ENCODE data around the gene RCOR1.

RCOR1 gene

DNA sequence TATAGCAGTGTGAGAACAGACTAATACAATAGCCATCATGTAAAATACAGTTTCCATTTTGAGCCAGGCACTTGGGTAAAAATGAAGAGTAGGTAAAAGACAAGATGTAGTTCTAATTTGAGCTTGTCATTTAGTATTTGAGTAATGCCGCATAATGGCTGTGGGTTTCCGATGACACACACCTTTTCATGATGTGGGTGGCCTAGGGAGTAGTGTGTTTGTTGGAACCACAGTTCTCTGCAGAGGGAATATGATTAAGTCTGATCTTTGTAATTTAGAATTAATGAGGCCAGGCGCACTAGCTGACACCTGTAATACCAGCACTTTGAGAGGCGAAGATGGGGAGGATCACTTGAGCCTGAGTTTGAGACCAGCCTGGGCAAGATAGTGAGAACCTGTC, 61.8 kb downstream of the RCOR1 start:
- H3K4me3 ChIP-seq (ENCODE audit: low read length) = no peak overlapping the region
- DNase-seq (ENCODE audit: low read depth) = no peak
- TF ChIP-seq, protein P1, sequence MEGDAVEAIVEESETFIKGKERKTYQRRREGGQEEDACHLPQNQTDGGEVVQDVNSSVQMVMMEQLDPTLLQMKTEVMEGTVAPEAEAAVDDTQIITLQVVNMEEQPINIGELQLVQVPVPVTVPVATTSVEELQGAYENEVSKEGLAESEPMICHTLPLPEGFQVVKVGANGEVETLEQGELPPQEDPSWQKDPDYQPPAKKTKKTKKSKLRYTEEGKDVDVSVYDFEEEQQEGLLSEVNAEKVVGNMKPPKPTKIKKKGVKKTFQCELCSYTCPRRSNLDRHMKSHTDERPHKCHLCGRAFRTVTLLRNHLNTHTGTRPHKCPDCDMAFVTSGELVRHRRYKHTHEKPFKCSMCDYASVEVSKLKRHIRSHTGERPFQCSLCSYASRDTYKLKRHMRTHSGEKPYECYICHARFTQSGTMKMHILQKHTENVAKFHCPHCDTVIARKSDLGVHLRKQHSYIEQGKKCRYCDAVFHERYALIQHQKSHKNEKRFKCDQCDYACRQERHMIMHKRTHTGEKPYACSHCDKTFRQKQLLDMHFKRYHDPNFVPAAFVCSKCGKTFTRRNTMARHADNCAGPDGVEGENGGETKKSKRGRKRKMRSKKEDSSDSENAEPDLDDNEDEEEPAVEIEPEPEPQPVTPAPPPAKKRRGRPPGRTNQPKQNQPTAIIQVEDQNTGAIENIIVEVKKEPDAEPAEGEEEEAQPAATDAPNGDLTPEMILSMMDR (conservative IDR thresholded peaks at IDR 0.05; ENCODE audit: low read length) = no peak

DNA sequence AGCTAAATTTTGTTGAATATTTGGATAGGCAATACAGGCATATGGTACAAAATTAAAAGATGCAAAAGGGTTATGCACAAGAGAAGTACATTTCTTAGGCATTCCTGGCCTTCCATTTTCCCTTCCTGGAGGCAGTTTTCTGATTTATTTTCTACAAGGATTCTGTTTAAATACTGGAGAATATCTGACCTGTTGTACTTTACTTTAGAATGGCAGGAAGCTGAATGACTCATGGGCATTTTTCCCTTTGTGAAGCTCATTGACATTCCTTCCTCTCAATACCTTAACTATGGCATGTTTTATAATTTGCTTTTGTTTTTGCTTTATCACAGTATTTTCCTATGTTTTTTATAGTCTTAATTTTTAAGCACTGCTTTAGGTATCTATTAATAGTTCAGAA, 62.7 kb downstream of the RCOR1 start:
- H3K4me3 ChIP-seq (ENCODE audit: low read length) = no peak overlapping the region
- TF ChIP-seq, protein P1 (conservative IDR thresholded peaks at IDR 0.05; ENCODE audit: low read length) = no peak
- DNase-seq (ENCODE audit: low read depth) = peak; percentile 41

DNA sequence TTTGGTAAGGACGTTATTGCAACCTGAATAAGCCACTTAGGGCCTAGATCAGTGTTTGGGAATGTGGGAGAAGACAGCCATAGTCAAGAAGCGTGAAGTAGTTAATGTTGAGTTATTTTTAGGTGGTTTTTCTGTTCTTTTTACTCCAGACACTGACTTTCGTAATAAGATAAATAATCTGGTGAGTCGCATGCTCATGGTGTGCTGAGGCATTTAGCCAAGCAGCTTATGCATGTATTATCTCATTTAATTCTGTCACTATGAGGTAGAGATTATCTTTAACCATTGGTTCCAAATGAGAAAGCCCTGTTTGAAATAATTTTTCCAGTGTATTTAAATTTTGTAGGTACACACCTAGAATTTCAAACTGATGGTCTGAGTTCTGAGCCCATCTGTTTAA, 67.3 kb downstream of the RCOR1 start:
- DNase-seq (ENCODE audit: low read depth) = peak; percentile 68
- TF ChIP-seq, protein P1 (conservative IDR thresholded peaks at IDR 0.05; ENCODE audit: low read length) = no peak
- no peak overlapping the region for H3K4me3 ChIP-seq (ENCODE audit: low read length)

DNA sequence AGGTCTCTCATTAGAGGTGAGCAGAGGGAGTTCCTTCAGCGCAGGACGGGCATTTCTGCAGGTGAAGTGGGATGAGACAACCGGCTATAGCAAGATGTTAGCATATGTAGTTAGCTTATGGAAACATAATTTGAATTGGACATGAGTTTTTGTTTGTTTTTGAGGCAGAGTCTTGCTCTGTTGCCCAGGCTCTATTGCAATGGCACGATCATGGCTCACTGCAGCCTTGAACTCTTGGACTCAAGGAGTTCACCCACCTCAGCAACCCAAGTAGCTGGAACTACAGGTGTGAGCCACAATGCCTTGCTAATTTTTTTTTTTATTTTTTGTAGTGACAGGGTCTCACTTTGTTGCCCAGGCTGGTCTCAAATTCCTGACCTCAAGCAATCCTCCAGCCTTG, 69.2 kb downstream of the RCOR1 start:
- no peak for DNase-seq (ENCODE audit: low read depth)
- no peak overlapping the region for H3K4me3 ChIP-seq (ENCODE audit: low read length)
- TF ChIP-seq, protein P1 (conservative IDR thresholded peaks at IDR 0.05; ENCODE audit: low read length) = no peak

DNA sequence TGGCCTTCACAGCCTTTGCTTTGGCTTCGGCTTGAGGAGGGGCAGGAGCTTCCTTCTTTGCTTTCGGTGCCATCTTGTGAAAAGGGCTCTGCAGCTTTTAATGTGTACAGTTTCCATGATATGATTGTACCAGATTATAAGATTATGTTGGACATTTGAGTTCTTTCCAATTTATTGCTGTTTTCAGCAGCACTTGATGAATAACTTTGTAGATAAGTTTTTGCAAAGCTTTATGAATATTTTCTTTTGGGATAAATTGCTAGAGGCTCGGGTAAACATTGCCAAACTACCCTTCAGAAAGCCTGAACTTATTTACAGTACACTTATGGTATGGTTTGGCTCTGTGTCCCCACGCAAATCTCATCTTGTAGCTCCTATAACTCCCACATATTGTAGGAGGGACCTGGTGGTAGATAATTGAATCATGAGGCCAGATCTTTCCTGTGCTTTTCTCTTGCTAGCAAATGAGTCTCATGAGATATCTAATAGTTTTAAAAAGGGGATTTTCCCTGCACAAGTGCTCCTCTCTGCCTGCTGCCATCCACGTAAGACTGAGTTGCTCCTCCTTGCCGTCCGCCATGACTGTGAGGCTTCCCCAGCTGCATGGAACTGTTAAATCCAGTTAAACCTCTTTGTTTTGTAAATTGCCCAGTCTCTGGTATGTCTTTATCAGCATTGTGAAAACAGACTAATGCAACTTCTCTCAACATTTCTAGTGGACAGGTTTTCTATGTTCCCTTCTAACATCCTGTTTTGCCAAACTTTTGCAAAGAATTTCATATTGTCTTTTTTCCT, 70.4 kb downstream of the RCOR1 start:
- DNase-seq (ENCODE audit: low read depth) = no peak
- TF ChIP-seq, protein P1 (conservative IDR thresholded peaks at IDR 0.05; ENCODE audit: low read length) = no peak
- no peak overlapping the region for H3K4me3 ChIP-seq (ENCODE audit: low read length)

DNA sequence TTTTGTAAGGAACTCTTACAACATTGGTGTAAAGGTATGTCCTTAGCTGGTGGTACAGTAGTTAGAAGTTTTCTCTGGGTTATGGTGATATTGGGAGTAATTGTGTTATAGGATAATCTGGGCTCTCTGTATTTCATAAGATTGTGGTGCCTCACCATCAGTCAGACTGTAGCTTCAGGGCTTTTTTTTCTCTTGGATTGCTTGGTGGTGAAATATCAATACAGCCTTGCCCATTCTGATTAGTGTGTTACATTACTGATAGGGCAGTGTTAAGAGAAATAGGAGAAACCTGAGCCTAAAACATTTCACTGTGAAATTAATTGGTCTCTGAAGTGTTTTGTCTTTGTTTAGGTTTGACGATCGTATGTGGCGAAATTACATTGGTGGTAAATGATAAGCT, 71.0 kb downstream of the RCOR1 start:
- TF ChIP-seq, protein P1 (conservative IDR thresholded peaks at IDR 0.05; ENCODE audit: low read length) = no peak

DNA sequence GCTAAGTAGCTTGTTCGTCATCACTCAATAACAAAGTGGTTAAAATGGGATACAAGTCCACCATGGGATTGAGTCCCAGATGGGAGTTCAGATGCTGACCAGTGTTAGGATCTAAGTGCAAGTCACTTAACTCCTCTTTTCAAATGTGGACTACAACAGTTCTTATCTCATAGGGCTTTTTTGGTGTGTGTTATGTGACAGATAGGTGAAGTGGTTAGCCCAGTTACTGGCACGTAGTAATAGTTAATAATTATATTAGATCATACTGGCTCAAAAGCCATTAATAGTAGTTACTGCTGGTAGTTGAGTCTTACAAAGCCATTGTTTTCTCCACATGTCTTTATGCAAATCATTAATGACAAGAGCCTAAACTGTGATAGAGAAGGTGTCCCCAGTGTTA, 73.2 kb downstream of the RCOR1 start:
- DNase-seq (ENCODE audit: low read depth) = no peak
- TF ChIP-seq, protein P1 (conservative IDR thresholded peaks at IDR 0.05; ENCODE audit: low read length) = no peak

More for the DNA sequence above, 71.0 kb downstream of the RCOR1 start:
- no peak for DNase-seq (ENCODE audit: low read depth)
- H3K4me3 ChIP-seq (ENCODE audit: low read length) = no peak overlapping the region

More for the DNA sequence above, 73.2 kb downstream of the RCOR1 start:
- H3K4me3 ChIP-seq (ENCODE audit: low read length) = no peak overlapping the region
